Midbrain (tissue), 1 donor: ENCODE measurements around the gene SLC9A9.

Experiments
- DNase-seq: peaks from one replicate; lab custom pipeline; 2025; lab: John Stamatoyannopoulos, UW

The SLC9A9 gene

GRCh38 chr3:143217283-143217682, 631.0 kb downstream of the SLC9A9 start:
- DNase-seq, result no peak

- no peak for DNase-seq
These were observed 631.5 kb downstream of the SLC9A9 start for GRCh38 chr3:143216709-143217182.
